COLO668 (cell line): Measurements from ENCODE around the gene SPNS1.
"Not testable (repeated sequence)": the region's sequence is repeated elsewhere in the genome, so short reads cannot be mapped to it uniquely, and the experiment has no call there.

Experiments
- DNase-seq: peaks from one replicate; lab custom pipeline; 2025; ENCODE audit not compliant: unreplicated experiment; lab: John Stamatoyannopoulos, UW

Gene SPNS1, protein sequence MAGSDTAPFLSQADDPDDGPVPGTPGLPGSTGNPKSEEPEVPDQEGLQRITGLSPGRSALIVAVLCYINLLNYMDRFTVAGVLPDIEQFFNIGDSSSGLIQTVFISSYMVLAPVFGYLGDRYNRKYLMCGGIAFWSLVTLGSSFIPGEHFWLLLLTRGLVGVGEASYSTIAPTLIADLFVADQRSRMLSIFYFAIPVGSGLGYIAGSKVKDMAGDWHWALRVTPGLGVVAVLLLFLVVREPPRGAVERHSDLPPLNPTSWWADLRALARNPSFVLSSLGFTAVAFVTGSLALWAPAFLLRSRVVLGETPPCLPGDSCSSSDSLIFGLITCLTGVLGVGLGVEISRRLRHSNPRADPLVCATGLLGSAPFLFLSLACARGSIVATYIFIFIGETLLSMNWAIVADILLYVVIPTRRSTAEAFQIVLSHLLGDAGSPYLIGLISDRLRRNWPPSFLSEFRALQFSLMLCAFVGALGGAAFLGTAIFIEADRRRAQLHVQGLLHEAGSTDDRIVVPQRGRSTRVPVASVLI

DNA sequence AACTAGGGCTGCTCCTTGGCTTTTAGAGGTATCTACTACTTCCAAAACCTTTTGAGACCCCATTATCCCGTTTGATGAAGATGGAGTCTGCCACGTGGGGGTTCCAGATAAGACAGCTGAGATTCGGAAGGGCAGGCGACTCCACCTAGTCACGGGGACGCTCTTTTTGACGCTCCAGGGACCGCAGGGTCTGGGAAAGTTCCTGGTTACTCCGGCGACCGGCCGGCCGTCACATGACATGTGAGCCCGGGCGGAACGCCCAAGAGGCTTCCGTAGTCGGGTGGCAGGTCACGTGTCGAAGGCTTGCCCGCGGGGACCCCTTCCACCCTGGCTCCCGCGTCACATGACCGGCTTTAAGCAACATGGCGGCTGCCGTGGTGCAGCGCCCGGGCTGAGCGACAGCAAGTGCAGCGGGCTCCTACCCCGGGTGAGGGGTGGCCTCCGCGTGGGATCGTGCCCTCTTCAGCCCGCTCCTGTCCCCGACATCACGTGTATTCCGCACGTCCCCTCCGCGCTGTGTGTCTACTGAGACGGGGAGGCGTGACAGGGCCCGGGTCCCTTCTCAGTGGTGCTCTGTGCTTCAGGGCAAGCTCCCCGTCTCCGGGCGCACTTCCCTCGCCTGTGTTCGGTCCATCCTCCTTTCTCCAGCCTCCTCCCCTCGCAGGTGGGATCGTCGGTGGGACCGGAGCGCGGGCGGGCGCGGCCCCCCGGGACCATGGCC is at the start of gene SPNS1:
TSS of gene SPNS1 (plus strand) at position 342 of the 721 bp plus-strand sequence. CDS start at position 716, 374 bp downstream.
- DNase-seq, result peak; percentile 98

DNA sequence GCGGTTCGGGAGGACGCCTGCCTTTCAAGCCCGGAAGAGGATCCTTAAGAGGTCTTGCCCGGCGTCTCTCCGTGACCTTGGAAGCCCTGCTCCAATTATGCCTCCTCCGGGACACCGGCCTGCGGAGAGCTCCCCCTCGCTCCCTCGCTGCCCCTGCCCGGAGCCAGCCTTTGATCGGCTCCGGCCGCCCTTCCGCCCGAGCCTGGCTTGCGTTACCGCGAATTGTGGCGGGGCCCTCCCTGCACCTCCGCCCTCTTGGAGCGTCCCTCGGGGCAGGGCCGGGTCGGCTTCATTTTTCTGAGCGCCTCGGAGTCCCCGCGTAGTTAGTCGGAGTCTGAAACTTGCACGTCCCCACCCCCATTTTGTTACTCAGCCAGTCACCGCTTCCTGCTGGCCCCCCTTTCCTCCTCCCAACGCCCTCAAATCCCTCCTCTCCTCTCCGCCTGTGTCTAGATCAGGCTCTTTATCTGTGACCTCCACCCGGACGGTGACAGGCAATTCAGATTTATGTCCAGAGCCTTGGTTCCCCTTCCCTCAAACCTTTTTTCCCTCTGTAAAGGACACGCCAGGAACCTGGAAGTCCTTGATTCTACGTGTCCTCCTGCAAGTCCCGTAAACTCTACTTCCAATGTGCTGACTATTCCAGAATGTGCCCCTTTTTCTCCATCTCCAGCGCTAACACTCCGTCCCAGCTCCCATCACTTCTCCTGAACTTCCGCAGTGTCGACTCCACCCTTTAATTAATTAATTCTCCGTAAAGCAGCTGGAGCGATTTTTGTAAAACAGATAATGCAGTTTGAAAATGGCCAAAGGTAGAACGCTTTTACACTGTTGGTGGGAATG is 49.0 kb upstream of the SPNS1 start:
- DNase-seq, result peak; percentile 79

DNA sequence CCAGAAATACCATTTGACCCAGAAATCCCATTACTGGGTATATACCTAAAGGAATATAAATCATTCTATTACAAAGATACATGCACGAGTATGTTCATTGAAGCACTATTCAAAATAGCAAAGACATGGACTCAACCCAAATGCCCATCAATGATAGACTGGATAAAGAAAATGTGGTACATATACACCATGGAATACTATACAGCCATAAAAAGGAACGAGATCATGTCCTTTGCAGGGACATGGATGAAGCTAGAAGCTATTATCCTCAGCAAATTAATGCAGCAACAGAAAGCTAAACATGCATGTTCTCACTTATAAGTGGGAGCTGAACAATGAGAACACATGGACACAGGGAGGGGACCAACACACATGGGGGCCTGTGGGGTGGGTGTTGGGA is 48.3 kb upstream of the SPNS1 start:
- not testable (repeated sequence) for DNase-seq

DNA sequence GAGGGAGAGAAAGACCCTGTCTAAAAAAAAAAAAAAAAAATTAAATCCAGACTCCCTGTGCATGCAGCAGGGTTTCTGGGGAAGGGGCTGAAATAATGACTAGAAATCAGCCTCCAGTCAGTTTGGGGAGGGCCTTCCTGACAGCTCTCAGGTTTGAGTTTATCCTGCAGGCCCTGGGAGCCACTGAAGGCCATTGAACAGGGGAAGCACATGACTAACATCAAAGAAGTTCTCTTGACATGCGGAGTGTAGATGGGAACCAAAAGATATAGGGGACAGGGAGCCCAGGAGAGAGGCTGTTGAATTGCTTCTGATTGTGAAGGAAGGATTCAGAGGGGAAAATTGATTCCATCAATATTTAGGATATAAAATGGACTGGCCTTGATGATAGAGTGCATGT is 46.8 kb upstream of the SPNS1 start:
- DNase-seq, result no peak

DNA sequence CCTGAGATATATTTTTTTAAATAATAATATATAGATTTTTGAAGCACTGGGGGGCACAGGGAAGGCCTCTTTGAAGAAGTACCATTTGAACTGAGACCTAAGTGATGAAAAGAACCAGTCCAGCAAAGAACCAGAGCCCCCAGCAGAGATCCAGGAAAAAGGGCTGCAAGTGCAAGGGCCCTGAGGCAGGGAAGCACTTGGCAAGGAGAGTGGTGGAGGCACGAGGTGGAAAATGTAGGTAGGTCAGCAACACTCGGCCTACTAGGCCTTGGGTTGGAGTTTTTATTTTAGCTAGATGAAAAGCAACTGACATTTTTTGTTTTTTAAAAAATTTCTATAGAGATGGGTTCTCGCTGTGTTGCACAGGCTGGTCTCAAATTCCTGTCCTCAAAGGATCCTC is 44.4 kb upstream of the SPNS1 start:
- DNase-seq, result no peak

DNA sequence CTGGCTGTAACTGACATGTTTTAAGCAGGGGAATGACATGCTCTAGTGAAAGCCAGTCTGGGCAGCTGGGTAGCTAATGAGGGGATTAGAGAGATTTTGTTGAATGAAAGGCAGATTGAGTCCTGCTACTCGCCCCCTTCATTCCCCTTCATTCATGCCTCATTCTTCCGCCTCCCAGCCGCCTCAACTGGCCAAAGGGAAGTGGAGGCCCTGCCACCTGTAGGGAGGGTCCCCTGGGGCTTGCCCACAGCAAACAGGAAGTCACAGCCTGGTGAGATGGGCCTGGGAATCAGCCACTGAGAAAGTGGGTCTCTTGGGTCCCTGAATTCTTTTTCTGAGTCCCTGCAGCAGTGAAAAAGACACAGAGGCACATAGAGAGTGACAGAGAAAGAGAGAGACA is 43.9 kb upstream of the SPNS1 start:
- DNase-seq, result no peak

DNA sequence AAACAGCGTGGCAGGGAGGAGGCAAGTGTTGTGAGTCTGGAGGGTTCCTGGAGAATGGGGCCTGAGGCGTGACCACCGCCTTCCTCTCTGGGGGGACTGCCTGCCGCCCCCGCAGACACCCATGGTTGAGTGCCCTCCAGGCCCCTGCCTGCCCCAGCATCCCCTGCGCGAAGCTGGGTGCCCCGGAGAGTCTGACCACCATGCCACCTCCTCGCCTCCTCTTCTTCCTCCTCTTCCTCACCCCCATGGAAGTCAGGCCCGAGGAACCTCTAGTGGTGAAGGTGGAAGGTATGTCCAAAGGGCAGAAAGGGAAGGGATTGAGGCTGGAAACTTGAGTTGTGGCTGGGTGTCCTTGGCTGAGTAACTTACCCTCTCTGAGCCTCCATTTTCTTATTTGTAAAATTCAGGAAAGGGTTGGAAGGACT is 42.8 kb upstream of the SPNS1 start, which contains the start of gene CD19:
TSS of gene CD19 (plus strand) at position 171 of the 425 bp plus-strand sequence. CDS start at position 201, 30 bp downstream.
- no peak for DNase-seq

DNA sequence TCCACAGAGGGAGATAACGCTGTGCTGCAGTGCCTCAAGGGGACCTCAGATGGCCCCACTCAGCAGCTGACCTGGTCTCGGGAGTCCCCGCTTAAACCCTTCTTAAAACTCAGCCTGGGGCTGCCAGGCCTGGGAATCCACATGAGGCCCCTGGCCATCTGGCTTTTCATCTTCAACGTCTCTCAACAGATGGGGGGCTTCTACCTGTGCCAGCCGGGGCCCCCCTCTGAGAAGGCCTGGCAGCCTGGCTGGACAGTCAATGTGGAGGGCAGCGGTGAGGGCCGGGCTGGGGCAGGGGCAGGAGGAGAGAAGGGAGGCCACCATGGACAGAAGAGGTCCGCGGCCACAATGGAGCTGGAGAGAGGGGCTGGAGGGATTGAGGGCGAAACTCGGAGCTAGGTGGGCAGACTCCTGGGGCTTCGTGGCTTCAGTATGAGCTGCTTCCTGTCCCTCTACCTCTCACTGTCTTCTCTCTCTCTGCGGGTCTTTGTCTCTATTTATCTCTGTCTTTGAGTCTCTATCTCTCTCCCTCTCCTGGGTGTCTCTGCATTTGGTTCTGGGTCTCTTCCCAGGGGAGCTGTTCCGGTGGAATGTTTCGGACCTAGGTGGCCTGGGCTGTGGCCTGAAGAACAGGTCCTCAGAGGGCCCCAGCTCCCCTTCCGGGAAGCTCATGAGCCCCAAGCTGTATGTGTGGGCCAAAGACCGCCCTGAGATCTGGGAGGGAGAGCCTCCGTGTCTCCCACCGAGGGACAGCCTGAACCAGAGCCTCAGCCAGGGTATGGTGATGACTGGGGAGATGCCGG is 42.0 kb upstream of the SPNS1 start:
- DNase-seq, result no peak

DNA sequence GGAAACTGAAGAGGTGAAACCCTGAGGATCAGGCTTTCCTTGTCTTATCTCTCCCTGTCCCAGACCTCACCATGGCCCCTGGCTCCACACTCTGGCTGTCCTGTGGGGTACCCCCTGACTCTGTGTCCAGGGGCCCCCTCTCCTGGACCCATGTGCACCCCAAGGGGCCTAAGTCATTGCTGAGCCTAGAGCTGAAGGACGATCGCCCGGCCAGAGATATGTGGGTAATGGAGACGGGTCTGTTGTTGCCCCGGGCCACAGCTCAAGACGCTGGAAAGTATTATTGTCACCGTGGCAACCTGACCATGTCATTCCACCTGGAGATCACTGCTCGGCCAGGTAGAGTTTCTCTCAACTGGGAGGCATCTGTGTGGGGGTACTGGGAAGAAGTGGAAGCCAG is 41.4 kb upstream of the SPNS1 start:
- DNase-seq, result no peak

DNA sequence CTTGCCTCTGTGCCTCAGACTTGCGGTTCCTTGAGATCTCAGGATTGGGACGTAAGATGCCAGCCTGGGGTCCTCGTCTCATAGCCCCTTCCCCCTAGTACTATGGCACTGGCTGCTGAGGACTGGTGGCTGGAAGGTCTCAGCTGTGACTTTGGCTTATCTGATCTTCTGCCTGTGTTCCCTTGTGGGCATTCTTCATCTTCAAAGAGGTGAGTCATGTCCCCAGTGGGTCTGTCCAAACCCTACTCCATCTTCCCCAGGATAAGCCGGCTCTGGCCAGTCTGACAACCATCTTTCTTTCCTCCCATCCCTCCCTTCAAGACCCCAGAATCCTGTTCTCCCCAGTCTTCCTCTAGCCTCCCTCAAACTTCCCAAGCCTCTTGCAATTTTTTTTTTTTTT is 39.2 kb upstream of the SPNS1 start:
- no peak for DNase-seq

DNA sequence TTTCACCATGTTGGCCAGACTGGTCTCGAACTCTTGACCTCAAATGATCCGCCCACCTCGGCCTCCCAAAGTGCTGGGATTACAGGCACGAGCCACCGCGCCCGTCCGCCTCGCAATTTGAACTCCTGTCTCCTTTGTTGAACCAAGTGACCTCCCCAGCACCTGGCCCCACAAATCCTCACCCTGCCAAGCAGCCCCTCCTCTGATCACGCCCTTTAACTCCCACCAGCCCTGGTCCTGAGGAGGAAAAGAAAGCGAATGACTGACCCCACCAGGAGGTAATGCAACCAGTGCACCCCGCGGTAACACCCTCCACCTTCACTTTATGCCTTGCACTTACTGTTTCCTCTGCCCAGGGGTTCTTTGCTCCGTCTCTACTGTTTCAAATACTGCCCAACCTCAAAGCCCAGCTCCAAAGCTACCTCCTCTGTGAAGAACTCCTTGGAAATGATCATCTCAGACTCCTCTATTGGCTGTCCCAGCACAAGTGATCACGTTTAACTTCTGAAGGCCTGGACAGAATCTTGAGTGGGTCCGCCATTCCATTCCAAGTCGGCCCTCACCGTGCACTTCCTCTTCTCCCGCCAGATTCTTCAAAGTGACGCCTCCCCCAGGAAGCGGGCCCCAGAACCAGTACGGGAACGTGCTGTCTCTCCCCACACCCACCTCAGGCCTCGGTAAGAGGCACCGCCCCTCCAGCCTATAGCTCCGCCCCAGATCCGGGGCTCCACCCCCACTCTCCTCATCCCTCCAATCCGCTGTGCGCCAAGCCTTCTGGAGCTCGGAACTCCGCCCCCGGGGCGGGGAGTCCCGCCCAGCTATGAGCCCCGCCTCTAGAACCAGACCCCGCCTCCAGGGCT is 38.4 kb upstream of the SPNS1 start:
- DNase-seq, result peak; percentile 80

DNA sequence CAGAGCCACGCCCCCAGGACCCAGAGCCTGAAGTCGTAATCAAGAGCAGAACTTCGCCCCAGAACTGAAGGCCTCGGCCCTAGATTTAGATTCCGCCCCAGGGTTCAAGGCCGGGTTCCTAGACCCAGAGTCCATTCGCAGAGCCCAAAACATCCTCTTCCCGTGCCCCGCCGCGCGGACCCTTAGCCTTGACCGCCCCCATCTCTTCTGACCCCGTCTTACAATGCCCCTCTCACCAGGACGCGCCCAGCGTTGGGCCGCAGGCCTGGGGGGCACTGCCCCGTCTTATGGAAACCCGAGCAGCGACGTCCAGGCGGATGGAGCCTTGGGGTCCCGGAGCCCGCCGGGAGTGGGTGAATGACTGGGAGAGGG is 37.8 kb upstream of the SPNS1 start:
- DNase-seq, result no peak

DNA sequence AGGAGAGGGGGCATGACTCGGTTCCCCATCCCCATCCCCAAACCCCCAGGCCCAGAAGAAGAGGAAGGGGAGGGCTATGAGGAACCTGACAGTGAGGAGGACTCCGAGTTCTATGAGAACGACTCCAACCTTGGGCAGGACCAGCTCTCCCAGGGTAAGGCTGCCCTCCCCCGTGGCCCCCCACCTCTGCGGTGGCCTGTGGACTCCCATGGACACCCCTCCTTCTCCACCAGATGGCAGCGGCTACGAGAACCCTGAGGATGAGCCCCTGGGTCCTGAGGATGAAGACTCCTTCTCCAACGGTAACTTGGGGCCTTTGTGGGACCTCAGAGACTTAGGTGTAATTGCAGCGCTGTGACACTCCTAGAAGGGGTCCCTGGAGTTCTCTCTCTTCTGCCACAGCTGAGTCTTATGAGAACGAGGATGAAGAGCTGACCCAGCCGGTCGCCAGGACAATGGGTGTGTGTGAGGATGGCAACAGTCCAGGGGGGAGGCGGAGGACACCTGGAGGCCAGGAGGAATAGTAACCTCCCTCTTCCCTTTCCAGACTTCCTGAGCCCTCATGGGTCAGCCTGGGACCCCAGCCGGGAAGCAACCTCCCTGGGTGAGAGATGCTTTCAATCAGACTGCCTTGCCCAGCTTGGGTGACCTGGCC is 37.2 kb upstream of the SPNS1 start:
- DNase-seq, result no peak

DNA sequence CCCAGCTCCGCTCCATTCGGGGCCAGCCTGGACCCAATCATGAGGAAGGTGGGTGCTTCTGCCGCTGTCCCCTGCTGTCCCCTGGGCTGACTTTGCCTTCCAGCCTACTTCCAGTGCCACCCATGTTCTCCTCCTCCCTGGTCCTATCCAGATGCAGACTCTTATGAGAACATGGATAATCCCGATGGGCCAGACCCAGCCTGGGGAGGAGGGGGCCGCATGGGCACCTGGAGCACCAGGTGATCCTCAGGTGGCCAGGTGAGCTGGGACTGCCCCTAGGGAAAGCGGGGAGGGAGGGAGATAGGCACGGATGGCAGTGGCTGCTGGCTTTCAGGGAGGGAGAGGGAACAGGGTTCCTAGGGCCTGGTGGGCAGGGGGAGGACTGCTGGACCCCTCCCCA is 35.9 kb upstream of the SPNS1 start:
- DNase-seq, result no peak

DNA sequence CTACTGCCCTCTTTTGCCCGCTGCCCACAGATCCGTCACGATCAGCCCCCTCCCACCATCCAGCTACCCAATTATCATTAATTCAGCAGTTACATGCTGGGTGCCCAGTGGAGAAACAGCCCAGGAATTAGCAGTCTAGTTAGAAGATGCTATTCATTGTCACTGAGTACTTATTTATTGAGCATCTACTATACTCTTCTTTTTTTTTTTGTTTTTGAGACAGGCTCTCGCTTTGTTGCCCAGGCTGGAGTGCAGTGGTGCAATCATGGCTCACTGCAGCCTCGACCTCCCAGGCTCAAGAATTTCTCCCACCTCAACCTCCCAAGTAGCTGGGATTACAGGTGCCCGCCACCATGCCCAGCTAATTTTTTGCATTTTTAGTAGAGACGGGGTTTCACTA is 34.8 kb upstream of the SPNS1 start:
- DNase-seq, result not testable (repeated sequence)

DNA sequence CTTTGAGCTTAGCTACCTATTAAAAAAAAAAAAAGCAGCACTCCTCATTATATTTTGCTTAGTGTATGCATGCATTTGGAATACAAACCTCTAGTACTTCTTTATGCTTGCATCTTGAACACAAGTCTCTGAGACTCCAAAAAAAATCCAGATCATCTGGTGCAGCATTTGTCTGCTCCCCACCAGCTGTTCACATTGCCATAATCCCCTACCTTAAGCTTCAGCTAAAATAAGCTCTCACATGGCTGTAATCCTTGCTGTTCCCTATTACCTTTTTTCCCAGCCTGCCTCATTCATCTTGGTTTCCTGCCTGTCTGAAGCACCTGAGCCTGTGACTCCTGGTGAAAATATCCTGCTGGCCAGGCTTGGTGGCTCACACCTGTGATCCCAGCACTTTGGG is 31.3 kb upstream of the SPNS1 start:
- no peak for DNase-seq

DNA sequence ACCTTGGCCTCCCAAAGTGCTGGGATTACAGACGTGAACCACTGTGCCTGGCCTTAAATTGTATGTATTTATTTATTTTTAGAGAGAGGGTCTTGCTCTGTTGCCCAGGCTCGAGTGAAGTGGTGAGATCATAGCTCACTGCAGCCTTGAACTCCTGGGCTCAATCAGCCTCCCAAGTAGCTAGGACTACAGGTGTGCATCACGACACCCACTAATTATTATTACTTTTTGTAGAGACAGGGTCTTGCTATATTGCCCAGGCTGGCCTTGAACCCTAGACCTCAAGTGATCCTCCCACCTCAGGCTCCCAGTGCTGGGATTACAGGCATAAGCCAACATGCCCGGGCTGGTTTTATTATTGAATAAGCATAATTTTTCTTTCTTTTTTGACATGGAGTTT is 27.9 kb upstream of the SPNS1 start:
- DNase-seq, result no peak

DNA sequence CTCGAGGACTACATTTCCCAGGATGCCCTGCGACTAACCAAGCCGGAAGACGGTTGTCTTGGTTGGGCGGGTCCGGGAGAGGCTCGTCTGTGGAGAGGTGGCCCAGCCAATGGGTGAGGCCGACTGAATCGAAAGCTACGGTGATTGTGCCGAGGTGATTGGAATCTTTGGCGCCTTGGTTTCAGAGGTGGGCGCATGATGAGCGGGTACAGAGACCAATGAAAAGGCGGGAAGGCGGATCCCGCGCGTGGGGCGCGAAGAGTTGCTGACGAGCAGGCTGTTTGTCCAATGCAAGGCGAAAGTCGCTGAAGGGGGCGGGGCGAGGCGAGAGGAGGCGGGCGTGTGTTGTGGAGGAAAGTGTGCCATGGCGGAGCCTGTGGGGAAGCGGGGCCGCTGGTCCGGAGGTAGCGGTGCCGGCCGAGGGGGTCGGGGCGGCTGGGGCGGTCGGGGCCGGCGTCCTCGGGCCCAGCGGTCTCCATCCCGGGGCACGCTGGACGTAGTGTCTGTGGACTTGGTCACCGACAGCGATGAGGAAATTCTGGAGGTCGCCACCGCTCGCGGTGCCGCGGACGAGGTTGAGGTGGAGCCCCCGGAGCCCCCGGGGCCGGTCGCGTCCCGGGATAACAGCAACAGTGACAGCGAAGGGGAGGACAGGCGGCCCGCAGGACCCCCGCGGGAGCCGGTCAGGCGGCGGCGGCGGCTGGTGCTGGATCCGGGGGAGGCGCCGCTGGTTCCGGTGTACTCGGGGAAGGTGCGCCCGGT is 23.7 kb upstream of the SPNS1 start, which contains the start of gene NFATC2IP:
TSS of gene NFATC2IP (plus strand) at position 290 of the 762 bp plus-strand sequence. CDS start at position 365, 75 bp downstream.
- peak; percentile 98 for DNase-seq
